IMR-90 (cell line): ENCODE measurements around the gene RPS29.

Experiments
- CTCF ChIP-seq: conservative IDR thresholded peaks from 2 replicates; pipeline ENCODE4 v1.5.1; 2012; ENCODE audit warnings: mild to moderate bottlenecking, low read depth, low read length, improper control_type of control experiment
- ELK1 ChIP-seq: fragments of 150-350 bp; IDR thresholded peaks from 2 replicates; pipeline ENCODE4 v1.6.1; 2016; ENCODE audit warnings: low read depth, mild to moderate bottlenecking, low read length, moderate library complexity, borderline replicate concordance
- RCOR1 ChIP-seq: IDR thresholded peaks from 2 replicates; pipeline ENCODE4 v1.6.1; 2012; ENCODE audit warnings: mild to moderate bottlenecking, low read length, improper control_type of control experiment; ENCODE audit not compliant: insufficient replicate concordance

- TF ChIP-seq CTCF: no peak
- TF ChIP-seq RCOR1: no peak
- no peak for TF ChIP-seq ELK1
These were observed 45.1 kb downstream of the RPS29 start for GRCh38 chr14:49541049-49541448.
